ENCODE results near the gene RAB39A.
"Not testable (repeated sequence)": the region's sequence is repeated elsewhere in the genome, so short reads cannot be mapped to it uniquely, and the experiment has no call there.

Gene RAB39A, protein sequence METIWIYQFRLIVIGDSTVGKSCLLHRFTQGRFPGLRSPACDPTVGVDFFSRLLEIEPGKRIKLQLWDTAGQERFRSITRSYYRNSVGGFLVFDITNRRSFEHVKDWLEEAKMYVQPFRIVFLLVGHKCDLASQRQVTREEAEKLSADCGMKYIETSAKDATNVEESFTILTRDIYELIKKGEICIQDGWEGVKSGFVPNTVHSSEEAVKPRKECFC

DNA sequence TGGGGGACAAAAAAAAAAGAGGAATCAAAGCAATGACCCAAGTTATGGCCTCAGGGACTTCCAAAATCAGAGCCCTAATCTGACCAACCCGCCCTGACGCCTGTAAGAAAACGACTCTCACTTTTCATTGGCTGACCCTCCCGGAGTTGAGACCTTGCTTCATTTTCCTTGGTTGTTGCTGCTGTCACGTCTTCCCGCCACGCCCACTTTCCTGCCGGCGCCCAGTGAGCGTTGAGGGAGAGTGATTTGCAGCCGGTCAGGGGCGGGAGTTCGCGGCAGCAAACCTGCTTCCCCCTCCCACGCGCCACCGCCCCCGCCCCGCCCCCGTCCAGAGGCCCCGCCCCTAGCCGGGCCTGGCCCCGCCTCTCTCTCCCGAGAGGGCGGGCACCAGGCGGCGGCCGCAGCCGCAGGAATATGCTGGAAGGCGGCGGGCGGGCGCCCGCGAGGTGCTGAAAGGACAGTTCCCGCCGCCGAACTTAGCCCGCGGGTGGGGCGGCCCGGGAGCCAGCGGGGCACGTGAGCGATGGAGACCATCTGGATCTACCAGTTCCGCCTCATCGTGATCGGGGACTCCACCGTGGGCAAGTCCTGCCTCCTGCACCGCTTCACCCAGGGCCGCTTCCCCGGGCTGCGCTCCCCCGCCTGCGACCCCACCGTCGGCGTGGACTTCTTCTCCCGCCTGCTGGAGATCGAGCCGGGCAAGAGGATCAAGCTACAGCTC lies at the start of gene RAB39A:
Gene RAB39A (plus strand): TSS at position 403 of the 721 bp plus-strand sequence. CDS start 121 bp downstream, at position 524.
- peak; percentile 19 to 60 (median 48) for DNase-seq (ENCODE audit: low read depth in 3 of 3)

DNA sequence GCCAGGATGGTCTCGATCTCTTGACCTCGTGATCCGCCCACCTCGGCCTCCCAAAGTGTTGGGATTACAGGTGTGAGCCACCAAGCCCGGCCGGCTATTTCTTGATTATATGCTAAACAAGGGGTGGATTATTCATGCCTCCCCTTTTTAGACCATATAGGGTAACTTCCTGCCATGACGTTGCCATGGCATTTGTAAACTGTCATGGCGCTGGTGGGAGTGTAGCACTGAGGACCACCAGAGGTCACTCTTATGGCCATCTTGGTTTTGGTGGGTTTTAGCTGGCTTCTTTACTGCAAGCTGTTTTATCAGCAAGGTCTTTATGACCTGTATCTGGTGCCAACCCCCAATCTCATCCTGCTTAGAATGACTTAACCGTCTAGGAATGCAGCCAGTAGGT lies 46.8 kb upstream of the RAB39A start:
- not testable (repeated sequence) for DNase-seq (ENCODE audit: low read depth in 3 of 3)

DNA sequence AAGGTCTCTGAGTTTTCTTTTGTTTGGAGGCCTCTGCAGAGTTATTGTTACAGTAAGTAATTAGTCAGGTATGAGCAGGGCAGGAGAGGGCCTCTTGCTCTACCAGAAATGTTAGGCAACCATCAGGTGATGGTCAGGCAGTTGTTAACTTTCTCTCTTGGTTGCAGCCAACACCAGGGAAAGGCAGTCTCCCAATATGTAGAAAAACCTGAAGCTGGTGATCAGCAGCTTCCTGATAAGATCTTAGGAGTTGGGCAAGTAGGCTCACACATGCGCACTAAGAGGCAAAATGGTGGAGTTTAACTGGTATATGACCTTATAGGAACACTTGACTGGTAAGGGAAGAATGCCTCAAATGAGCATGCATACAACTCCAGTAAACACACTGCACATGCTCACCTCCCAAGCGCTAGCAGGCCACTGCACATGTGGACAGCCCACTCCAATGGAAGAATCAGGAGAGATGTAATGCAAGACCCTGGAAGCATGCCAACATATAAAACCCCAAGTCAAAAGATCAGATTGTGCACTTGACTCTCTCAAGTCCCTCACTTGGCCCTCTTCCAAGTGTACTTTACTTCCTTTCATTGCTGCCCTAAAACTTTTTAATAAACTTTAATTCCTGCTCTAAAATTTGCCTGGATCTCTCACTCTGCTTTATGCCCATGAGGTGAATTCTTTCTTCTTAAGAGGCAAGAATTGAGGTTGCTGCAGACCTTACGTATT lies 46.0 kb upstream of the RAB39A start:
- no peak for DNase-seq (ENCODE audit: low read depth in 3 of 3)

DNA sequence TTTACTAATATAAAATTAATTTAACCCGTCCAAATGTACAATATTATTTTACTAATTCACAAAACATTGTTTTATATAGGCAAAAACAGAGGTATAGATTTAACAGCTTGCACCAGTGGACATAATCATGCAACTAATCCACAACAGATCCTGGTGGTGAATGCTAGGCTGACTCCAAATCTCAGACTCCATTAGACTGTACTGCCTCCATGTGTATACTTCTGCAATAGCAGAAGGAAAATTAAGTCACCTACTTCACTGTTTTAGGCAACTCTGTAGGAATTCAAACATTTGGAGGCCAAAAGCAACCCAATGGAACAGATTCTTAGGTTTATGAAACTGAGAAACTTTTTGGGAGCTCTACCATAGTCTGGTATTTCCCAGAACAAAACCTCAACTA lies 30.0 kb upstream of the RAB39A start:
- no peak for DNase-seq (ENCODE audit: low read depth in 3 of 3)

DNA sequence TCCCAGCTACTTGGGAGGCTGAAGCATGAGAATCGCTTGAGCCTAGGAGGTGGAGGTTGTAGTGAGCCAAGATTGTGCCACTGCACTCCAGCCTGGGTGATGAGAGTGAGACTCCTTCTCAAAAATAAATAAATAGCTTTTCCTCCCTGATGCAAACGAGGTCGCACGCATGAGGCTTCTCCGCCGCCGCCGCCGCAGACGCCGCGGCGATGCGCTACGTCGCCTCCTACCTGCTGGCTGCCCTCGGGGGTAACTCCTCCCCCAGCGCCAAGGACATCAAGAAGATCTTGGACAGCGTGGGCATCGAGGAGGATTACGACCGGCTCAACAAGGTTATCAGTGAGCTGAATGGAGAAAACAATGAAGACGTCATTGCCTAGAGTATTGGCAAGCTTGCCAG lies 20.0 kb upstream of the RAB39A start:
- no peak for DNase-seq (ENCODE audit: low read depth in 3 of 3)

DNA sequence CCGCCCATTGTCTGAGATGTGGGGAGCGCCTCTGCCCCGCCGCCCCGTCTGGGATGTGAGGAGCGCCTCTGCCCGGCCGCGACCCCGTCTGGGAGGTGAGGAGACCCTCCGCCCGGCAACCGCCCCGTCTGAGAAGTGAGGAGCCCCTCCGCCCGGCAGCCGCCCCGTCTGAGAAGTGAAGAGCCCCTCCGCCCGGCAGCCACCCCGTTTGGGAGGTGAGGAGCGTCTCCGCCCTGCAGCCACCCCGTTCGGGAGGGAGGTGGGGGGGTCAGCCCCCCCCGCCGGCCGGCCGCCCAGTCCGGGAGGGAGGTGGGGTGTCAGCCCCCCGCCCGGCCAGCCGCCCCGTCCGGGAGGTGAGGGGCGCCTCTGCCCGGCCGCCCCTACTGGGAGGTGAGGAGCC lies 15.8 kb upstream of the RAB39A start:
- not testable (repeated sequence) for DNase-seq (ENCODE audit: low read depth in 3 of 3)

DNA sequence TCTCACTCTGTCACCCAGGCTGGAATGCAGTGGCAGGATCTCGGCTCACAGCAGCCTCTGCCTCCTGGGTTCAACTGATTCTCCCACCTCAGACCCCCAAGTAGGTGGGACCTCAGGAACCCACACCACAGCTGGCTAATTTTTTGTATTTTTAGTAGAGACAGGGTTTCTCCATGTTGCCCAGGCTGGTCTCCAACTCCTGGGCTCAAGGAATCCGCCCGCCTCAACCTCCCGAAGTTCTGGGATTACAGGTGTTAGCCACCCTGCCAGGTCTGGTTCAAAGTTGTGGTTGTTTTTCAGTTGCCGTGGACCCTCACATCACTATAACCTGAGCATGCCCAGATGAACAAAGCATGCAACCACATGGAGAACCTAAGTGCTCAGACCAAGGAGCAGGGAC lies 13.0 kb upstream of the RAB39A start:
- DNase-seq (ENCODE audit: low read depth in 3 of 3): no peak

DNA sequence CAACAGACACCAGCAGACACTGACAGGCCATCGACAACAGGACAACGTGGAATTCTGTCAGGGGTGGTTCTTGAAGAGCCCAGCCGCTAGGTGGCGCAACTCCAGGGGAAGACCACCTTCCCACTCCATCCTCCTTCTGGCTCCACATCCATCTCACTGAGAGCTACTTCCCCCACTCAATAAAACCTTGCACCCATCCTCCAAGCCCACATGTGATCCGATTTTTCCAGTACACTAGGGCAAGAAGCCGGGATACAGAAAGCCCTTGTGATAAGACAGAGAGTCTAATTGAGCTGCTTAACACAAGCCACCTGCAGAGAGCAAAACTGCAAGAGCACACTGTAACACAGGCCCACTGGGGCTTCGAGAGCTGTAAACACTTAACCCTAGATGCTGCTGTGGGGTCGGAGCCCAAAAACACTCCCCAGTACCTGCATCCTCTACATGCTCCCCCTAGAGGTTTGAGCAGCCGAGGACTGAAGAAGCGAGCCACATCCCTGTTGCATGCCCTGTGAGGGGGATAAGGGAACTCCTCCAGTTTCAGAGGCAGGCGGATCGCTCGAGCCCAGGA lies 11.5 kb upstream of the RAB39A start:
- DNase-seq (ENCODE audit: low read depth in 3 of 3): no peak

DNA sequence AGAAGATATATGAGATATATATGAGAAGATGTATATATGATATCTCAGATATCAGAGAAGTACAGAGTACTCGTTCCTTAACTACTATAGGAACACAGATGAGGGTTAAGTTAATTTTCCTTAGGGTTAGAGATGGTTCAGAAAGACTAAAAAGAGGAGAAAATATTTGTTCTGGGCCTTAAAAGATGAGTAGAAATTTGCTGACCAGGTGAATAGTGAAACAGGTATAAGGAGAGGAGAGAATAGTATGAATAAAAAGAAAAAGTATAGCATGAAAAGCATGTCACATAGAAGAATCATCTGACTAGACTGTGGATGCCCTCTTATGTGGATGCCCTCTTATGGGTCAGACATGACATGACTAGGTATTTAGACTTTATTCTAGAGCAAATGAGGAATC lies 6.3 kb upstream of the RAB39A start:
- DNase-seq (ENCODE audit: low read depth in 3 of 3): no peak

DNA sequence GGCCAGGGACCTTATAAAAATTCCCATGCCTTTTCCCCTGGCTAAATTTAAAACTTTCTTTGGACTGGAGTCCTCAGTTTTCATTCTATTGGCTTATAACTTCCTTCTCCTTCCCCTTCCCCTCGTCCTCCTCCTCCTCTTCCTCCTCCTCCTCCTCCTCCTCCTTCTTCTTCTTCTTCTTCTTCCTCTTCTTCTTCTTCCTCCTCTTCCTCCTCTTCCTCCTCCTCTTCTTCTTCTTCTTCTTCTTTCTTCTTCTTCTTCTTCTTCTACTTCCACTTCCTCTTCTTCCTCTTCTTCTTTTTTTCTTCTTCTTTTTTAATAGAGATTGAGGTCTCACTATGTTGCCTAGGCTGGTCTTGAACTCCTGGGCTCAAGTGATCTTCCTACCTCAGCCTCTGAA lies 4.7 kb upstream of the RAB39A start:
- not testable (repeated sequence) for DNase-seq (ENCODE audit: low read depth in 3 of 3)

DNA sequence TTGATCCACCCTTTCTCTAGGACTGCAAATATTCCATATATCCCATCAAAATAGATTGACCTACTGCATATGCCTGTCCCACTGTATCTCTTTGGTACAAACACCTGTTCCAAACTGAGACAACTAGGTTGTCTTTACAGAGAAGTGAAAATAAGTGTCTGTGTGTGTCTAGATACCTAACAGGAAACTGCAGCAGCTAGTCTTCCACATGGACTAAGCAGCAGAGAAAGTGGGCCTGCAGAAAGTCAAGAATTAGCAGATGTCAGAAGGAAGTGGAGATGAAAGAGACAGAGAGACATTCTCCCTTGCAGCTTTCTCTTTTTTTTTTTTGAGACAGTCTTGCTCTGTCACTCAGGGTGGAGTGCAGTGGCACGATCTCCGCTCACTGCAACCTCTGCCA lies 3.9 kb upstream of the RAB39A start:
- no peak for DNase-seq (ENCODE audit: low read depth in 3 of 3)

DNA sequence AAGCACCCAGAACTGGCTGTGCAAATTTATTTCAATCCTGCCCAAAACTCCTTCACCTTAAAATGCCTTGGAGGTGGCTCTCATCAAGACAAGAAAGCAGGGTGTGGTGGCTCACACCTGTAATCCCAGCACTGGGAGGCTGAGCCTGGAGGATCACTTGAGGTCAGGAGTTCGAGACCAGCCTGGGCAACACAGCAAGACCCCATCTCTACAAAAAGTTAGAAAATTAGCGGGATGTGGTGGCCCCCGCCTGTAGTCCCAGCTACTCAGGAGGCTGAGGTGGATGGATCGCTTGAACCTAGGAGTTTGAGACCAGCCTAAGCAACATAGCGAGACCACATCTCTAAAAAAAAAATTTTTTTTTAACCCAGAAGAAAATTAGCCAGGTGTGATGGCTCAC lies 689 bp upstream of the RAB39A start:
- no peak for DNase-seq (ENCODE audit: low read depth in 3 of 3)

DNA sequence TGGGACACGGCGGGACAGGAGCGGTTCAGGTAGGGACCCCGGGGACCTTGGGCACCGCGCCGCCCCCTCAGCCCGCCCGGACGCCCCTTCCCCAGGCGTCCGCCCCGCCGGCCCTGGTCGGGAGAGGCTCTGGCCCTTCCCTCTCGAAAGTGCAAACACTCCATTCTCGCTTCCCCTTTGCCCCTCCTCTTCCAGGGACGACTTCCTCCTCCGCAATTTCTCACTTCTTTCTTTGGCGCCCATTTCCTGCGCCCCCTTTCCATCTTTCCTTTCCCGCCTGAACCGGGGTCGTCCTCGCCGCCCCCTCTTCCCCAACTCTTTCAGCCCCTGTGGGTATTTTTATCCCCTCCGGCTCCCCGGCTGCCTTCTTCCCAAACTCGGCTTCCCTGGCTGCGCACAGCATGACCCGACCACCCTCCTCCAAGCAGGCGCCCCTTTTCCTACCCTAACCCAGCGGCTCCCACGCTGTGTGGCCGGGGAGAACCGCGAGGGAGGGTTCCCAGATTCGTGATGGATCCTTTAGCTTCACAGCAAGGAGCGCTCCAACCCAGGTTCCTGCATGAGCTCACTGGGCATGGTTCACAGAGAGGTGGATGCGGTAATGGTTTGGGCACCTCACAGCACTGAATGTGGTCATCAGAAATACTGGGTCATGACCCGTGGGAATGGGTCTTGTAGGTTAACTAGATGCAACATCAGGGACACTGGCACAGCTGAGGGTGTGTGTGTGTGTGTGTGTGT lies 689 bp downstream of the RAB39A start:
- DNase-seq (ENCODE audit: low read depth in 3 of 3): no peak

DNA sequence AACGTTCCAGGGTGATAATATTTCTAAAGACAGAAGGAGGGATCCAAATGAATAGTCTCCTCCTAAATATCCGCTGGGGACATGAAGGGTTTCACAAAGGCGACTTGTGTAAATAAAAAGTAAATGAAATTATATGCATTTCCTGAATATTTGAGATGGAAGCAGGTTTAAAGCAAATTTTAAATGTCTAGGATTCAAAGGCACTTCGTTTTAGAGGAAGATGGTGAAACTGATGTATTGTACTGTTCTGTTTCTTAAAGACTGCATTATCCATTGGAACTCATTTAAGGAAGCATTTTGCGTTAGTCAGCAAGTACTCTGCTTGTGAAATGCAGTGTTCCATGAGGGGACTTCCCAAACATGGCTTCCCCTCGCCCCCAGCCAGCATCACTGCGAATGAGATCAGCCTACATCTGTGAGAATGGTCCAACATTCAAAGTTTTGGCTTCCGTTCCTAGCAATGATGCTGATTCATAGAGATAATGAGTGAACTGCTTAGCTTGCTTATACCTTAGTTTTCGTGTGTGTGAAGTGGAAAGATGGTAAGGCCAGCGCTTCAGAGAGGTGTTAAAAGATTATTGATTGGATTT lies 1.5 kb downstream of the RAB39A start:
- DNase-seq (ENCODE audit: low read depth in 3 of 3): no peak

DNA sequence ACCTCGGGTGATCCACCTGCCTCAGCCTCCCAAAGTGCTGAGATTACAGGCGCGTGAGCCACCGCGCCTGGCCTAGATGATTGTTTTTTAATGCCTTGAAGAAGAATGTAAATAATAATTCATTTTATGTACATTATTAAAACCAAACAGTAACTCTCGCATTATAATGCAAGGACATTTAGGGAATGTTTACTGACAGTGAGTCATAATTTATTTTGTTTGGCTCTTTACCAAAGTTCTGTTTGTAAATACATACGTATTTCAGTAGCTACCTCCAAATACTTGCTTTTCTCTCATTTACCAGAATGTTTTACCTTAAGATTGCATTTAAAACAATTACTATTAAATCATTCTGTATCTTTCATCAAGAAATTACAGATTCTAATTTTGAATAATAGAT lies 3.0 kb downstream of the RAB39A start:
- DNase-seq (ENCODE audit: low read depth in 3 of 3): no peak

DNA sequence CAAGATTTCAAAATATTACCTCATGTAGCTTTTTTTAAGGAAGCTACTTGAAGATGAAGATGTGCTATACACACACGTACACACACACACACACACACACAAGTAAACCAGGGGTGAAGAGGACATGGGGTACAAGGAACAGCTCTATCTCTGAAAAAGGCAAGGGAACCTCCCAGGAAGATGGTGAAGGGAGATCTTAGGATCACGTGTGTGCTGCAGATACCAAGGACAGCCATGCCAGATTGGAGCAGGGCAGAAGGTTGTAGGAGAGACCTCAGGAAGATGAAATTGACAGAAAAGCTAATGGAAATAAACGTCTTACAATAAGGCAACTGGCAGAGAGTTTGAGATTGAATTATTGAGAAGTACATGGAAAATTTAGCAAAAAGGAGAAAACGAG lies 19.7 kb downstream of the RAB39A start:
- no peak for DNase-seq (ENCODE audit: low read depth in 3 of 3)

DNA sequence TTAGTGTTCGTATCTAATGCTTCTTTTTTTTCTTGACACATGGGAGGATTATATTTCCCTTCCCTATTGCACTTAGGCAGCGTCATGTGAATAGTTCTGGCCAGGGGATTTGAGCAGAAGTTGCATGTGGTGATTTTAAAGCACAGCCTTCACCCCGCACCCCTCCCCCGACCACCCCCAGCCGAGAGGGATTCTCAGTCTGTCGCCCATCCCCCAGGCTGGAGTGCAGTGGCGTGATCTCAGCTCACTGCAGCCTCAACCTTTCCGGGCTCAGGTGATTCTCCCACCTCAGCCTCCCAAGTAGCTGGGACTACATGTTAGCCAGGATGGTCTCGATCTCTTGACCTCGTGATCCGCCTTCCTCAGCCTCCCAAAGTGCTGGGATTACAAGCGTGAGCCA lies 20.1 kb downstream of the RAB39A start:
- not testable (repeated sequence) for DNase-seq (ENCODE audit: low read depth in 3 of 3)

DNA sequence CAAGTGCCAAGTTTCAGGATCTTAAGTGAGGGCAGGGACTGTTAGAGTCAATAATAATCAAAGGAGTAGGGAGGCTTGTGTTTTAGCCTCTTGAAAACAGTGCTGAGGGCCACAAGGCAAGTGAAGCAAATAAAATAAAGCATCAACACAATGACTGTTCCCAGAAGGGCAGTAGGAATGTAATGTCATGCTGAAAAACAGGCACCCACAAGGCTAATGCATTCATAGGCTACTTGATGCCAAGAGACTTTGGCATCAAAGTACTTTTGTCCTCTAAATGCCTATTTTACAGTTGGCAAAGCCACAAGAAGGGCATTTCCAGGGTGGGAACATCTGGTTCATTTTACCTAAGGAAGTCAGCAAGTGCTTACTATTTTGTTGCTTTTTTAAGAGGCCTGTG lies 22.9 kb downstream of the RAB39A start:
- no peak for DNase-seq (ENCODE audit: low read depth in 3 of 3)

DNA sequence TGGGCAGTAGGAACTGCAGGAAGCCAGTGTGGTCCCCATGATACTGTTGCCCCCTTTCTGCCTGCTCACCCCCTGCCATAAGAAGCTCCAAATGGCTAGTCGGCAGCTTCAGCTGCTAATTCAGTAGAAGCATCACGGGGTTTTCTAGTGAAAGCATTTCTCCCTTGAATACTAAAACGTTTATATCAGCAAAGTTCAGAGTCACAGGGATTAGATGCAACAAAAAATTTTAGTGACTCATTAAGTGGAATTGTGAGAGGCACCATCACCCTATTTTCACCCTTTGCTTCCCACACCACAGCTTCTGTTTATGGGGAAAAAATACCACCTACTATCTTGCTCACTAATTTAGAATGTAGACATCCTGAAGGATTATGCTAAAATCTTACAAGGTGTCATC lies 25.2 kb downstream of the RAB39A start:
- no peak for DNase-seq (ENCODE audit: low read depth in 3 of 3)

DNA sequence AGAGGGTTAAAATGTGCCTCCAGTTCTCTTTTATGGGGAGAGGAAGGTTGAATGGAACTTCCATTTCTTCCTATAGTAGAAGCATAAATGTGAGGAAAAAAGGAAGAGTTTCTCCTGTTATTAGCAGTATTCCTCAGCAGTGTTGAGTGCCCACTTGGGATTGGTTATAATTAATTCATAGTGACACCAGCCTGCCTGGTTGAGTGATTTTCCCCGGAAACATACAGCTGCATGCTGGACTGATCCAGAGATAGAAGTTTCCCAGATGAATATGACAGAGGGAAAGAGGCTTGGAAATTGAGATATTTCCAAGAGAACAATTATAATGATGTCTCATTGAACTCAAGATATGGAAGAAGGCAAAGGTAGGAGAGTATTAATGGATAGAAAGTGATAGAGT lies 28.3 kb downstream of the RAB39A start:
- DNase-seq (ENCODE audit: low read depth in 3 of 3): no peak

DNA sequence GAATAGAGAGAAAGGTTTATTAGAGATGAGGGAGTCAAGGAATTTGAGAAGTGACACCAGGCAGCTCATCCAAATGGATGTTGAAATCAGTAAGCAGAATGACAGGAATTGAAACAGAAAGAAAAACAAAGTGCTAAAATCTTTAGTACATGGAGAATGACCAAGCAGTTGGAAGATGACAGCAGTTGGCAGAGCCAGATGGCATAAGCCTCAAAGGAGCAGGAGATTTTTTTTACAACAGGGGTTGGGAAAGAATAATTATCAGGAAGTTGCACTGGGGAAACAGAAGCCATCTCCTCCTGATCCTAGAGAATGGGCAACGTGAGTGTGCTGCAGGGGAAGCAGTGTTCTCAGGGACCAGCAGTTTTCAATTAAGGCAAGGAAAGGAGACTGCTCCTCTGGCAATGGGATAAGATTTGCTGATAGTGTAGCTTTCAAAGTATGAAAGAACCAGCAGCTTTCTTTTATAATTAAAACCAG lies 28.9 kb downstream of the RAB39A start:
- DNase-seq (ENCODE audit: low read depth in 3 of 3): no peak
